Tibial artery (tissue), 4 donors: ENCODE results near the gene PCBP1.
"Not testable (repeated sequence)": the region's sequence is repeated elsewhere in the genome, so short reads cannot be mapped to it uniquely, and the experiment has no call there.

Experiments used
- DNase-seq, 2 donors: peaks; one replicate each; pipeline ENCODE4 v3.0.0-alpha.2; 2019
- H3K27ac ChIP-seq, 2 donors: fragments of 200-600 bp; sonication (generic) in 1 of 2; 1 replicate in 1 of 2; 2 replicates in 1 of 2; pipeline ENCODE4 v1.5.1; 2018 to 2019; ENCODE audit warnings: mild to moderate bottlenecking in 1 of 2
- H3K27me3 ChIP-seq, 2 donors: fragments of 200-600 bp; sonication (generic) in 1 of 2; one replicate each; pipeline versions ENCODE4 v1.5.1 to v1.6.0; 2016 to 2019
- H3K36me3 ChIP-seq, 3 donors: fragments of 200-600 bp; sonication (generic) in 2 of 3; one replicate each; pipeline ENCODE4 v1.5.1; 2016 to 2019; ENCODE audit warnings: mild to moderate bottlenecking in 2 of 3
- H3K4me1 ChIP-seq, 4 donors: fragments of 200-600 bp; sonication (generic) in 2 of 4; 1 replicate in 3 of 4; 2 replicates in 1 of 4; pipeline ENCODE4 v1.5.1; 2016 to 2019
- H3K4me3 ChIP-seq, 2 donors: fragments of 200-600 bp; sonication (generic) in 1 of 2; 1 replicate in 1 of 2; 2 replicates in 1 of 2; pipeline ENCODE4 v1.5.1; 2018 to 2019; ENCODE audit warnings: mild to moderate bottlenecking in 2 of 2
- H3K9me3 ChIP-seq, 3 donors: fragments of 200-600 bp; sonication (generic) in 1 of 3; one replicate each; pipeline ENCODE4 v1.5.1; 2016 to 2019
- CTCF ChIP-seq, 2 experiments: fragments of 200-600 bp in 1 of 2; fragments of 450-650 bp in 1 of 2; IDR thresholded peaks; one replicate each; pipeline ENCODE4 v1.5.1; 2017 to 2019; ENCODE audit warnings: antibody characterized with exemption in 2 of 2, mild to moderate bottlenecking in 1 of 2, moderate library complexity in 1 of 2
- intact Hi-C: fragments of 100-400 bp; cut with DNase I; formaldehyde crosslinking; loops from one replicate; pipeline ENCODE4 v1.15.0; 2023; ENCODE audit warnings: low total_unique reads

Gene PCBP1

GRCh38 chr2:70049255-70049654, 38.0 kb upstream of the PCBP1 start:
- Histone ChIP-seq H3K27ac (no peak overlapping the region), H3K9me3 (no peaks in the 10 kb centered on the region), H3K4me1 (no peaks in the 10 kb centered on the region), H3K27me3 (no peaks in the 10 kb centered on the region), H3K4me3 (no peak overlapping the region), H3K36me3 (peaks cover 57 to 71% (median 61%) of the 10 kb centered on the region in 3 donors)
- TF ChIP-seq CTCF (IDR thresholded peaks at IDR 0.05): no peak
- intact Hi-C loops: no loop called here
- no peak for DNase-seq

GRCh38 chr2:70050631-70051425, 36.4 kb upstream of the PCBP1 start:
- DNase-seq: no peak
- H3K36me3 ChIP-seq: peaks cover 63 to 80% (median 73%) of the 10 kb centered on the region in 3 donors
- no peaks in the 10 kb centered on the region for H3K27me3 ChIP-seq

DNA sequence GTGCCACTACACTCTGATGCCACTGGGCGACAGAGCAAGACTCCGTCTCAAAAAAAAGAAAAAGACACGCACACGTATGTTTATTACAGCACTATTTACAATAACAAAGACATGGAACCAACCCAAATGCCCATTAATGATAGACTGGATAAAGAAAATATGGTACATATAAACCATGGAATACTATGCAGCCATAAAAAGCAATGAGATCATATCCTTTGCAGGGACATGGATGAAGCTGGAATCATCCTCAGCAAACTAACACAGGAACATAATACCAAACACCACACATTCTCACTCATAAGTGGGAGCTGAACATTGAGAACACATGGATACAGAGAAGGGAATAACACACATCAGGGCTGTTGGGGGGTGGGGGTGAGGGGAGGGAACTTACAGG, 32.0 kb upstream of the PCBP1 start:
- H3K27ac ChIP-seq, H3K4me1 ChIP-seq: not testable (repeated sequence)
- peaks cover 60 to 81% (median 68%) of the 10 kb centered on the region in 3 donors for H3K36me3 ChIP-seq

More at GRCh38 chr2:70050631-70051425, 36.4 kb upstream of the PCBP1 start:
- TF ChIP-seq CTCF (IDR thresholded peaks at IDR 0.05): no peak
- no peak overlapping the region for H3K27ac ChIP-seq
- intact Hi-C loops: no loop called here
- H3K9me3 ChIP-seq: no peaks in the 10 kb centered on the region
- H3K4me3 ChIP-seq: no peak overlapping the region
- H3K4me1 ChIP-seq: no peaks in the 10 kb centered on the region

GRCh38 chr2:70061317-70061716, 26.0 kb upstream of the PCBP1 start:
- Histone ChIP-seq H3K27me3 (no peaks in the 10 kb centered on the region), H3K9me3 (no peaks in the 10 kb centered on the region), H3K27ac (no peak overlapping the region), H3K4me1 (no peaks in the 10 kb centered on the region), H3K36me3 (peaks cover 46 to 86% (median 57%) of the 10 kb centered on the region in 3 donors), H3K4me3 (no peak overlapping the region)
- no peak for DNase-seq
- no peak for TF ChIP-seq CTCF (IDR thresholded peaks at IDR 0.05)
- intact Hi-C loops: no loop called here

More for the DNA sequence above, 32.0 kb upstream of the PCBP1 start:
- H3K27me3 ChIP-seq, intact Hi-C loops, DNase-seq, H3K9me3 ChIP-seq, H3K4me3 ChIP-seq: not testable (repeated sequence)

DNA sequence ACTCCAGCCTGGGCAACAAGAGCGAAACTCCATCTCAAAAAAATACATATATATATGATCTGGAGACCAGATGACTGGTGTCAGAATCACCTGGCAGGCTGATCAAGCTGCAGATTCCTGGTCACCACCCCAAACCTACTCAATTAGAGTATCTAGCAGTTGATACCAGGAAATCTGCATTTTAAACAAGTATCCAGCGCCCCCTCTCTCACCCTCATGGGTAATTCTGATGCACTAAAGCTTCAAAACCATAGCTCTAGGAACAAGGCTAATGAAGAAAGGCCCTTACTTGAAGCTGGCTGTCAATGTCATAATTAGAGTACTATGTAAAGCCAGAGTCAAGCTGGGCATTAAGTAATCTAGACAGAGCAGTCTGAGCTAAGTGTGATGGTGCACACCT, 25.0 kb upstream of the PCBP1 start:
- intact Hi-C loops: no loop called here
- no peak for TF ChIP-seq CTCF (IDR thresholded peaks at IDR 0.05)
- DNase-seq: no peak
- H3K4me1 ChIP-seq: no peaks in the 10 kb centered on the region
- H3K9me3 ChIP-seq: no peaks in the 10 kb centered on the region
- H3K36me3 ChIP-seq: peaks cover 48 to 87% (median 62%) of the 10 kb centered on the region in 3 donors
- no peak overlapping the region for H3K4me3 ChIP-seq
- no peak overlapping the region for H3K27ac ChIP-seq
- H3K27me3 ChIP-seq: no peaks in the 10 kb centered on the region

DNA sequence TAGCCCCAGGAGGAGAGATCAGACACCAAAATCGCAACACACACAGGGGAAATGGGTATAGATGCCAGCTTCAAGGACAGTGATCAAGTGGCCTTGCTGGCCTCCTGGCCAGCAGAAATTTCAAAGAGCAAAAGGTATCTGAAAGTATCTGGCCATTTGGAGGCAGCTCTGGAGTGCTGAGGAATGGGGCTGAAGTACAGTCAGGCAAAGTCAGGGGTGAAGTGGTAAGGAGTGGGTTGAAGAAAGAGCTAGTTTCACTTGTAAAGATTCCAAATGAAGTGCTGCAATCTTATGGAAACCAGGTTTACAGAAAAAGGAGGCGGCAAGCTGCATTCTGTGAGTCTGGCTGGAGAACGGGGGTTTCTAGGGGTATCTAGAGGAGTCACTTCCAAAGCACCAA, 19.2 kb upstream of the PCBP1 start:
- DNase-seq: no peak
- intact Hi-C loops: loop anchor here (5.0 kb wide), 1 partner anchor 136 kb away; no protein-coding TSS in a partner anchor
- Histone ChIP-seq H3K27me3 (no peaks in the 10 kb centered on the region), H3K9me3 (no peaks in the 10 kb centered on the region), H3K27ac (no peak overlapping the region), H3K4me1 (peaks cover 0 to 23% (median 4%) of the 10 kb centered on the region in 4 donors), H3K4me3 (no peak overlapping the region), H3K36me3 (peaks cover 19 to 37% (median 27%) of the 10 kb centered on the region in 3 donors)
- TF ChIP-seq CTCF (IDR thresholded peaks at IDR 0.05): no peak
